Stimulated activated CD4-positive, alpha-beta T cell treated with anti-CD3 and anti-CD28 coated beads, Interleukin-15, amount 100 ng/mL, for 48 hours (primary cell): ENCODE measurements around the gene CCDC27.

ENCODE experiments used
- DNase-seq, 2 donors: peaks; one replicate each; pipeline ENCODE4 v3.0.0-alpha.2; 2020; ENCODE audit warnings: low read depth in 2 of 2

CCDC27 gene

DNA sequence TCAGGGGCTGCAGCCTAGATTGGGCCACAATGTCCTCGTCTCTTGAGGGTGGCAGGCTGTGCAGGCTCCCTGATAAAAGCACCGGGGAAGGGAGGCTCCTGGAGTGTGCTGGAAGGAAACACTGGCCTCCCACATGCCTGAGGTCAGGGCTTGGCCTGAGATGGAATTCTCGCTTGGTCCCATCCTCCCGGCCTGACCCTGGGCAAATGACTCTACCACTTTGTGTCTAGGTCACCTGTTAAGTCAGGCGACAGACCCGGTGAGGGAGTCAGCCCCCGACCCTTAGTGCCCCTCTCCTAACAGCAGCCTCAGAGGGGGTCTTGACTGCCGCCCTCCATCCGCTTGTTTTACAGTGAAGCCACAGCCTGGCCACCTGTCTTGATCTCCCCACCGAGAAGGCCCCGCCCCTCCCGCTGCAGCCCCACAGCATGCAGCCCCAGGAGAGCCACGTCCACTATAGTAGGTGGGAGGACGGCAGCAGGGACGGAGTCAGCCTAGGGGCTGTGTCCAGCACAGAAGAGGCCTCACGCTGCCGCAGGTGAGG is 22.8 kb downstream of the CCDC27 start:
- DNase-seq = no peak

DNA sequence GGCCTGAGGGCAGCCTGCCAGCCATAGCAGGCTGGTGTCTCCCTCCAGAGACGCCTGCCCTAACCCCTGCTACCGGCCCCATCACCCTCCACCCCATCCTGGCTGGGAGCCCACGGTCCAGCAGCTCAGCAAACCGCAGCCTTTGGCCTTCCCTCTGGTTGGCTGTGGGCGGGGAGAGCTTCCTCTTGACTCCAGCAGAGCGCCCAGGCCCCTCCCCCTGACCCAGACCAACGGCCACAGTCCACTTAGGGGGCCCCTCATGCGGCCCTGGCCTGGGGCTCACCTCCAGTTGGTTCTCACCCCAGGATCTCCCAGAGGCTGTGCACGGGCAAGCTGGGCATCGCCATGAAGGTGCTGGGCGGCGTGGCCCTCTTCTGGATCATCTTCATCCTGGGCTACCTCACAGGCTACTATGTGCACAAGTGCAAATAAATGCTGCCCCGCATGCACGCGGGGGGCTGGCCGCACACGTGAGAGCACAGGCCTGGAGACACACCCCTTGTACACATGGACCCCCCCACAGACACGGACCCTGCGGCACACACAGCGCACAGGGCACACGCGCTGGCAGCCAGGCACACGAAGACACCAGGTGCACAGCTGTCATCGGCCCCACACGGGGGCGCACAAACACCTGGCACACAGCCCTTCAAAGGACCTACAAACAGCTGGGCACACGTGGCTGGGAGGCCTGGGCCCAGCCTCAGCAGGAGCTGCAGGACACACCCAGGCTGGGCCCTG is 23.4 kb downstream of the CCDC27 start:
- peak in 1 of 2 donors; percentile 30 for DNase-seq

DNA sequence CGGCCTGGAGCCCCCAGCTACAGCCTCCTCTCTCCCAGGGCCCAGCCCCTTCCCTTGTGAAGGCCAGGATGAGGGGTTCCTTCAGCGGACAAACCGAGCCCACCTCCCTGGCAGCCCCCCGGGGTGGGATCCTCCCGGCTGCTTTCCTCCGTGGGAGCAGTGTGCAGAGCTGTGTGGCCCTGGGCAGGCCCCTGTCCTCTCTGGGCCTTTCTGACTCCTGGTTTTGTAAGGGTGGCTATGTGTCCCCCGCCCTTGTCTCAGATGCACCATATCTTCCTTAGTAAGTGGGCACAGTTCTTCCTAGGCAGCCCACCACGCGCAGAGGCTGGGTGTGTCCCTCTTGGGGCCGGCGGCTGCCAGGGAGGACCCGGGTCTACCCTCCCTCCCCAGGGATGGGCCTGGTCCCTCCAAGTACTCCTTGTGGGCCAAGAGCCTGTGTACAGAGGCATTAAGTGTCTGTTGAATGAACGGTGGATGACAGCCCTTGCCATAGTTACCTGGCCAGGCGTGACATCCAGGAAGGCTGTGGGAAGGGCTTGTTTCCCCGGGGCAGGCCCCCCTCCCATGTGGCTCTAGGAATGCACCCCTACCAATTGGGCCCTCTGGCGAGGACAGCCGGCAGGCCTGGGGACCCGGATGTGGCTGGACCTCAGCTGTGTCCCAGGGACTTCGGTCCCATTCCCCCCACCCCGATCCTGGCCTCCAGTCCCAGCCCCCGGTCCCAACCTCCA is 24.1 kb downstream of the CCDC27 start:
- no peak for DNase-seq

DNA sequence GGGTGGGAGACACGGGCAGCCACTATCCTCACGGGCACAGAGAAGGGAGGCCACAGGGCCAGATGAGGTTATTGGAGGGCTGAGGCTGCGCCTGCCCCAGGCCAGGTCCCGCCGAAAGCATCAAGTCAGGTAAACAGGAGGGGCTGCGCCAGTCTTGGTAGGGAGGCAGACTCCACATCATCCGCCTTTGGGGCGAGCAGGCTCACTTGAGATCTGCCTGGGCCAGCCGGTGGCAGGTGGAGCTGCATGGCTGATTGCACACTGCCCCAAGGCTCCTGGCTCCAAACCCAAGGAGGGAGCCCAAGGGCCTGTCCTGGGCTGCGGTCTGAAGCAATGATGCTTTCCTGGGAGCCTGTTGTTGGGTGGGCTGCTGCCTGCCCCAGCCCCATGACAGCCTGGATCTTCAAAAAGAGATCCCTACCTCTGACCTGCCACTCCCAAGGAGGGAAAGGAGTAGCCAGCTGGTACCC is 24.9 kb downstream of the CCDC27 start:
- no peak for DNase-seq

DNA sequence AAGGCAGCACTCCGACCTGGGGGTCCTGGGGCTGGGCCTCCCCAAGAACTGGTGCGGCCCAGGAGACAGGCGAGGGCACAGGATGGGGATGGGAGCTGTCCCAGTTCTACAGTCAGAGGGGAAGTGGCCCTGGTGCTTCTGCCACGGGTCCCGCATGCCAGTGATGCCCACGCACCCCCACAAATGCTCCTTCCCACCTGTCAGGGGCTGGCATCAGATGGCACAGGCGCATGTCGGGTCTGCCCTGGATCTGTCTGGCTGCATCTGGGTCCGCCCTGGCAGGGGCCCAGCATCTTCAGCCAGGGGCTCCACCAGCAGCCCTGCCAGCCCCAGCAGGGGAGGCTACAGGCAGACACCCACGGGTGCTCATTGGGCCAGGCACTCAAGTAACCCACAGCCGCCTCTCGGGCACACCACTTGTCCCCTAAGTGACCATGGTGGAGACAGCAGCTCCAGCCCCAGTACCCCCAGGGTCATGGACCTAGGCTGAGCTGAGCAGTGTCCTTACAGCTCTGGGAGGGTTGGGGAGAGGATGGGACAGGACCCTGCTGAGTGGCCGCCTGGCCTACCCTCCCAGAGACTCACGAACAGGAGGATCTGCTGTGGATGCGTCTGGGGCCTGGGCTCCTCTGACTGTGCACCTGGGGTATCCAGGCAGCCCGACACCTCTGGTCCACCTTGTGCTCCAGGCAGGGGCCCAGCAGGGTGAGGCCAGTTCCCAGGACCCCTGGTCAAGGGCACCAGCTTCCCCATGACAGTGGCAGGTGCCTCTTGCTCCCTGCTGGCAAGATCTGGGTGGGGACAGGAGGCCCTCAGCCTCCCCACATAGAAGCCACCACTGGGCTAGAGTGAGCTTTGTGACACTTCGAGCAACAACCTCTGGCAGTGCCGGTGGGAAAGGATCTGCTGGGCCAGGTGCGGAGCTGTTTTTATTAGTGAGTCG is 25.7 kb downstream of the CCDC27 start:
- no peak for DNase-seq

DNA sequence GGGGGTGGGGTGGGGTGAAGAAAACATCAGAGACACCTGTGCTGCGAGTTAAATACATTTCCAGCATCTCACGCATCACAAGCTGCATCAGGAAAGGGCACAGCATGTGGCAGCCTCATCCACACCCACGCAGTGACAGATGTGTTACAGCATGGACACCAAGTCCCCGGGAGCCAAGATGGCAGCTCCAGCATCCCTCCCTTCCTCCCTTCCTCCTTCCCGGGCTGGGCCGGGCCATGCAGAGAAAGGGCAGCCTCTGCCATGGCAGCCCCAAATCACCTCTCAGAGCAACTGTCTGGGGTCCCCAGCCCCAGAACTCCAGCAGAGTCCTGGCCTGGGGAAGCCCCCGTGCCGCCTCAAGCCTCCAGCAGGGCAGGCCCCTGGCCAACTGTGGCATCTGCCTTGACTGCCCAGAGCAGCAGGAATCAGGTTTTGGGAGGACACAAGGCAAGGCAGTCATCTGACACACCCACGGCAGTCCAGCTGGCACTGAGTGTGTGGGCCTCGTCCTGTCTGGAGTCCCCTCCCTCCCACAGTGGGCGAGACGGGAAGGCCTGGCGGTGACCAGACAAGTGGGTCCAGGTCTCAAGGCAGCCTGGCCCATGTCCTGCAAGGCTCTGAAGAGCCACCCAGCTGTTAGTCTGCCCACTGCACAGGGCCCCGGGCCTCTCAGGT is 26.5 kb downstream of the CCDC27 start:
- no peak for DNase-seq

DNA sequence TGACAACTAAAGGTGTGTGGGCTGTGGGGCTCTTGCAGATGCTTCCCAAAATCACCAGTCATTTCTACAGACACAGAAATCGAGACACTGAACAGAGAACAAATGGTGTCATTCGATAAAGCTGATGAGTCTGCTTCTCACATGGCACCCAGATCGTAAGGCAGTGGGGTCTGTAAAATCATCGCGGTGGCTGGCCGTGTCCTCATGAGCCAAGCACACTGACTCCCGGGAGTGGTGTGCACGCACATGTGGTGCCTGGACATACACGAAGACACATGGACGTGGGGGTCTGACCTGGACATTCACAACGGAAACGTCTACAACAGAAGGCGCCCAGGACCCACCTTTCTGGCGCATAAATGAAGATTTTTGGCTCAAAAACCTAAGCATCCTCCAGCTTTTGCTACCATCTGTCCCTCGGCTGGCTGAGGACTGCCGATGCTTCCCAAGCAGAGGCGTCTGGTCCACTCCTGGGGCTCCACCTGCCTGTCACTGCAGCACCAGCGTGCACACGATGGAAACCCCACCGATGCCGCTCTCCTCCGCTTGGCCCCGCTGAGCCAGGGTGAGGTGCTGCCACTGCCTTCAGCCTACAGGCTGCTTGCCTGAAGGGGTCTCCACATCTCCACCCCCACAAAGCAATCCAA is 27.1 kb downstream of the CCDC27 start:
- no peak for DNase-seq

DNA sequence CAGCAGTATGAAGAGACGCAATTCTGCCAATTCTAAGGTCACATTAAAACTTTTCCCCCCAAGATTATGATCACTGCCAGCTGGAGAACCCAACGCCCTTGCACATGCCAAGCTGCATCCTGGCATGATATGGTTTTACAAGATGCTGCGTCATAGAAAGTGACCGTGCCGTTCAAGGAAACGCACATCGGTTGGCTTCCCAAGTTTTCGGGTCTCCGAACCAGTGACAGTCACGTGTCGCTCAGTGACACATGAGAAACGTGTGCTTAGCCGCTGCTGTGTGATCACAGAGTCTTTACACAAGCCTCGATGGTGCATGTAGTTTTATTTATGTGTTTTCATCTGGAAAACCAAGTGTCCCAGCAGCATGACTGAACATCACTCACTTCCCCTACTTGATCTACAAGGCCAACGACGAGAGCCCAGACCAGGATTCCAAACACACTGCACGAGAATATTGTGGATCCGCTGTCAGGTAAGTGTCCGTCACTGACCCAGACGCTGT is 27.7 kb downstream of the CCDC27 start:
- DNase-seq = no peak

DNA sequence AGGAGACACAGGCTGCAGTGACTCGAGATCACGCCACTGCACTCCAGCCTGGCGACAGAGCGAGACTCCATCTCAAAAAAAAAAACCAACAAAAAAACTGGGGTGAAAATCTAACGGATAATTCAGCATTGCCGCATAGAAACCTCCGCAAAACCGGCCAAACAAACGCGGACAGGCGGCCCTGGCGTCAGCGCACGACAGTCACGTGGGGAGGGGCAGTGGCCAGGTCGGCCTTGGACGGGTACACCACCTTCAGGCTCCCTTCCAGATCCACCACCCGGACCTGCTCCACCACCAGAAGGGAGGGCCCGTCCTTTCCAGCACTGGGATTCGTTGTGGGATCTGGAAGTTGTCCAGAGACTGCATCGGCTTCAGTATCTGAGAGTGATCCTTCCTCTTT is 28.7 kb downstream of the CCDC27 start:
- DNase-seq = no peak

DNA sequence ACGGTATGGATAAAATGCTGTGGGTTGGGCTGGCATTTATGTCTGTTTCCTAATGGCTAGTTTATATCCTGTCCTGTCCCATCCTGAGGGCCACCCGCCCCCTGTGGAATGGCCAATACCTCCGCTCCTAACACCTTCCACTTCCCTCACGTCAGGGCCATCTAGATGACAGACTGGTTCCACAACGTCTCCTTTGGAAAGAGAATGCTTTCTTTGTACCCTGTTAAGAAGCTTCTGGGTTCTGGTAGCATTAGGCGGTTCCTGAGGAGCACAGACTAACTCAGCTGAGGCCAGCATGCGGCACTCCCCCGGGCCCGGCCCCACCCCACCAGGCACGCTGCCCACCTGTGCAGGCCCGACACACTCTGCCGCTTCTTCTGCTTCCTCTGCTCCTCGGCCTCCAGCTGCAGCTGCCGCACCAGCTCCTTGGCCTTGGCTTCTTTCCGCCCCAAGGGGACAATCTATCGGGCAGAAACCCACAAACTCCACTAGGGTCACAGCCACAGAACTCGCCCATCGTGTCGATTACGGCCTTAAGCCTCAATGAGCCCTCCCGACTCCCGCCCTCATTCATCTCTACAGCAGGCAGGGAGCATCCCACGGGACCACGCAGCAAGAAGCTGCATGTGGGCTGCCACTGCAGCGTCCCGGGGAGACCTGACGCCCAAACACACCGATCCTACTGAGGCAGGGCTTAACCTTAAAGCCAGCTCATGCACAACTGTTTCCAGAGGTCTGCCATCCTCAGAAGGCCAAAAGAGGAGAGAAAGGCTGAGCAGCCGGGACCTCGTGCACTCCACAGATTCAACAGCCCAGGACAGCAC is 31.6 kb downstream of the CCDC27 start:
- no peak for DNase-seq

DNA sequence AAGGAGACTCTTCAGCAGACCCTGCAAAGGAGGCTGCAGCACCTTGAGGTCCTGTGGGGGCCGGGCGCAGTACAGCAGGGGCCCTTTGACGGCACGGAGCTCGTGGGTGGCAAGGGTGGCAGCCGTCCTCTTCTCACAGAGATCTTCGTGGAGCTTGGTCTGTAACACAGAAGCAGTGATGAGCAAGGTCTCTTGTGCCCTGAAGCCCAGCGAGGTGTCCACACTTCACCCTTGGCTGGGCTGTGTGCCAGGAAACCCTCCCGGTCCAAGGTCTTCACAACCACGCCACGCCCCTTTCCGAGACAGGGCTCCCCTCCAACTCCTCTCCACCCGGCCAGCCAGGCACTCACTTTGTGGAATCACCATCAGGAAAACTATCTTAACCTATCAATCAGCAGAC is 32.8 kb downstream of the CCDC27 start:
- DNase-seq = no peak

DNA sequence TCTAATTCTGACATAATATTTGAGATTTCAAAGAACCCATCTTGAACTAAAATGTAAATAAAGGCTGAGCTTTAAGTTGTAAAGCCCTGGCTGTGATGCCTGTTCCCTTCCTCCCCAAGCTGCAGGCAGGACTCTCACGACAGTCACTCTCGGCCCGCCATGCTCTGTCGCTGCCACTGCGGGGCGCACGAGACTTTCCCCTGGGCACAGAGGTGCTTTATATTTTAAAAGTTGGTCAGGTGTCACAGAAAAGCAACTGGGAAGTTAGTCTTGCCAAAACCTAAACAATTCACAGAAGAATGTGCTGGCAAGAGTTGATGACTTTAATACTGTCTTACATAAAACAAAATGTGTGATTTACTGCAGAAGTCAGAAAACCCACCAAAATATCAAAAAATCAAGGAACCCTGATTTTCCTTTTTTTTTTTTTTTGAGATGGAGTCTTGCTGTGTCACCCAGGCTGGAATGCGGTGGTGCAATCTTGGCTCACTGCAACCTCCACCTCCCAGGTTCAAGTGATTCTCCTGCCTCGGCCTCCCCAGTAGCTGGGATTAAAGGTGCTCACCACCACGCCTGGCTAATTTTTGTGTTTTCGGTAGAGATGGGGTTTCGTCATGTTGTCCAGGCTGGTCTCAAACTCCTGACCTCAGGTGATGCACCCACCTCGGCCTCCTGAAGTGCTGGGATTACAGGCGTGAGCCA is 33.4 kb downstream of the CCDC27 start:
- no peak for DNase-seq

DNA sequence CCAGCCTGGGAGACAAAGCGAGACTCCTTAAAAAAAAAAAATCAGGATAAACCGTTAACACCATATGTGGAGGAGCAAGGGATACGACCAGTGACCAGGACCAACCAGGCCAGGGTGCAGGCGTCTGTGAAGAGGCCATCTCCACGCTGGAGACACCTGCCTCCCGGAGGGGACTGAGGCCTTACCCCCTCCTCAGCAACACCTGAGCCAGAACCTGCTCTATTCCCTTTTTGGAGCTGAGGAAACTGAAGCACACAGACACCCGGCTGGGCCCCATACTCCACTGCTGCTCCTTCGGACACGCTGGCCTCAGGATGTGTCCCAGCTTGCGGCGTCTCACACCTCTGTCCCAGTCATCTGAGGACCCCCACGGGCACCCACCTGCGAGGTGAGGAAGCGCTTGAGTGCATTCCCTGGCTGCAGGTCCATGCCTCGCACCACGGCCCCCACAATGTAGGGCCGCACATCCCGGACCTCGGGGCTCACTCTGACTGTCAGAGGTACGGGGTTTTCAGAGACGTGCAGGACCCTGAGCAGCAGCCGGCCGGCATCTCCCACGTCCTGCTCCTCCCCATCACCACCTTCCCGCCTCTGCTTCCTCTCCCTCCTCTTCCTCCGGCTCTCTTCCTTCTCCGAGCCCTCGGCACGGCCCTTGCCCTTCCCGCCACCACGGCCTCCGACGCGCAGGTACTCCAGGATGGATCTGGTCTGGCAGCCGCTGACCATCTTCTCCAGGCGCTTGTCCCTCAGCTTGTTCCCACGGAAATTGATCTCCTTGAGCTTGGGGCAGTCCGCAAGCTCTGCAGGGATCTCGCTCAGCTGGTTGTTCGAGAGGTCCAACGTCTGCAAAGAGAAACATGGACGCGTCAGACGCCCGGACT is 34.5 kb downstream of the CCDC27 start:
- DNase-seq = no peak

DNA sequence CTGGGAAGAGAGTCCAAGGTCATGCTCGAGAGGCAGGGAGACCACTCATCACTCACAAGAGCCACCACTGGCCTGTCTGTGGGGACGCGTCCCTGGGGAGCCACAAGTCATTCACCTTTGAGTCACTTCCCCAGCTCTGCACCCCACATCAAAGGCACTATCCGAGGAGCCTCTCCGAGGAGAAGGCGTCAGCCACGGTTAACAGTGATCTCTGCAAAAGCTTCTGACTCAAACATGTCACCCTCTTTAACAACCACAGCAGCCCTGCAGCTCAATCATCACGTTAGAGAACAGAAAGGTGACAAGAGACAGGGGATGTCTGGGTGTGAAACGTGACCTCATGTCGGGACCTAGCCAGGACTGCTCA is 35.1 kb downstream of the CCDC27 start:
- peak in 1 of 2 donors; percentile 49 for DNase-seq

DNA sequence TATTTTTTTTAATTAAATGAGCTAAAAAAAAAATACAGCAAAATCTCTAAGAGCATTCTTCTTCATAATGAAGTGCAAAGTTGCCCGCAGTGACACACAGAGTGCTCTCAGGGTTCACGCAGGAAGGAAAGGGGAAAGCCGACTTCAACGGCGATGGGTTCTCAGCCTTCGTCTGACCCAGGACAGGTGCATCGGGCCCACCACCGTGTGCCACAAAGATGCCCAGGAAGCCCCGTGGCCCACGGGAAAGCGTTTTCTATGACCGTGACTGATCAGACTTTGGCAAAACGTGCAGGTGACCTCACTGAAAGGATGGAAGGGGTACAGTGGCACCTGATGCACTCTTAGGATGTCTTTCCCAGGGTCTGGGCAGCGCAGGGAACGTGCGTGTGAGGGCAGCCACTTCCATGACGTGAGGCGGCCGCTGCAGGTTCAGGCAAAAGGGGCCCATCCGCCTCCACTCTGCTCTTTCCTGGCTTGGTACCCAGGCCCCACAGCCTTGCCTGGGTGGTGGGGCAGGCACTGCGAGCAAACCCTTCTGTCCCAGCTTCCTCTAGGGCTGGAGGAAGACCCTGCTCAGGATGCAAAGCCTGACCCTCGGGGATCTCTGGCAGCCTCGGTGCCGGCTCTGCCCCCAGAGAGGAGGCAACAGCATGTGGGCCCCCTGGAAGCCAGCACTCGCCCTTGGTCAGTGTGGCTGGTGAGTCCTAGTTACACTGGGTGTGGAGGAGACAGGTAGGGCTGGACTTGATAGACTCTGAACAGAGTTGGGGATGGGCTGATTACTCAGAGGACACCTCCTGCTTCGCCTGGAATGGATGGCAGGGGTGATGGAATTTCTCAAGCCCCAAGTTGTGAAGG is 35.7 kb downstream of the CCDC27 start:
- DNase-seq = no peak

DNA sequence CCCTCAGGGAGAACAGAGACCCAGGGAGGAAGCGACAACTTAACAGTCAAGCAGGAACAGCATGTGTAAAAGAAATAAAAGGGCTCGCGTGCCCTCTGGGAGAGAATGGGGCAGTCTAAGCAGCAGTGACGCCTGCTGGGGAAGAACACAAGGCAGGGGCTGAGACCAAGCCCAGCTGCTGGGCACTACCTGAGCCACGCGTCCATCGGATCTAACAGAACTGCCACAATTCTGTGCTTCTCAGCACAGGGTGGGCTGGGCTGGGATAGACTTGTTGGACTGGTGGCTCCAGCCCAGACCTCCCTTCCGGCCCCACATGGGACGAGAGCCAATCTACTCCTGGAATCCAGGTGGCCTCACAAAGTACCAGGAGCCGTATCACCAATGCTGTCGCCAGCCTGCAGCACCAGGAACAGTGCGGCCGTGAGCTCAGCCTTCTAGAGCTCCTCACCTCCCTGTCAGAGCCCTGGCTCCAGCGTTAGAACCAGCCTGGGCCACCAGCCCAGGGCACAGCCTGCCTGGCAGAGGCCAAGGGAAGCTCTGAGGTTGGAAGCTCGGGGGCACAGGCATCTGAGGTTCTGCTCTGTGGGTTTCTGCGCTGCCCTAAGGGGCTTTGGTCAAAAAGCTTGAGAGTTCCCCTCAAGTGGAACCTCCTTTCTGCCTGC is 36.6 kb downstream of the CCDC27 start:
- DNase-seq = no peak
